BJ (cell line): Measurements from ENCODE around the gene ARID3A. TPM values are rescaled to one million over a fixed set of nuclear protein-coding genes. Genes with fewer than 3 reads are reported as not detected.

Experiments used
- CTCF ChIA-PET: fragments of 350-600 bp; formaldehyde crosslinking; extraction: SDS; loops from one replicate; lab custom pipeline; 2021; ENCODE audit warnings: antibody characterized with exemption, inconsistent platforms; lab: Yijun Ruan, JAX
- POLR2A ChIA-PET: fragments of 300-600 bp; sonication (Branson Sonifier 250); formaldehyde crosslinking; extraction: SDS; loops from one replicate; lab custom pipeline; 2021; ENCODE audit warnings: antibody characterized with exemption; lab: Charles Lee
- DNase-seq: peaks from one replicate; pipeline ENCODE4 v3.0.0-alpha.2; 2011; ENCODE audit warnings: low read depth
- H3K27me3 ChIP-seq: 2 replicates; pipeline ENCODE4 v1.6.0; 2011; ENCODE audit warnings: low read length; ENCODE audit not compliant: control insufficient read depth, insufficient read depth
- H3K36me3 ChIP-seq: 2 replicates; pipeline ENCODE4 v1.5.1; 2011; ENCODE audit warnings: low read length; ENCODE audit not compliant: control insufficient read depth, insufficient read depth
- H3K4me3 ChIP-seq: 2 replicates; pipeline ENCODE4 v1.5.1; 2011; ENCODE audit warnings: low read depth, mild to moderate bottlenecking, control low read depth, low read length
- polyA plus RNA-seq: library from polyadenylated mRNA; depleted of rRNA; stranded (reverse); fragments of >200 nt; gene quantifications from 2 replicates; pipeline ENCODE4 v1.2.3, GENCODE V29; 2011
- TF ChIP-seq, protein P1 (sequence below): IDR thresholded peaks from 2 replicates; pipeline ENCODE4 v1.5.1; 2011; ENCODE audit warnings: low read depth, mild to moderate bottlenecking, control low read depth, inconsistent platforms, low read length, moderate library complexity; ENCODE audit not compliant: insufficient read depth

Gene ARID3A
- polyA plus RNA-seq, 1 experiment = 17.4 TPM

DNA sequence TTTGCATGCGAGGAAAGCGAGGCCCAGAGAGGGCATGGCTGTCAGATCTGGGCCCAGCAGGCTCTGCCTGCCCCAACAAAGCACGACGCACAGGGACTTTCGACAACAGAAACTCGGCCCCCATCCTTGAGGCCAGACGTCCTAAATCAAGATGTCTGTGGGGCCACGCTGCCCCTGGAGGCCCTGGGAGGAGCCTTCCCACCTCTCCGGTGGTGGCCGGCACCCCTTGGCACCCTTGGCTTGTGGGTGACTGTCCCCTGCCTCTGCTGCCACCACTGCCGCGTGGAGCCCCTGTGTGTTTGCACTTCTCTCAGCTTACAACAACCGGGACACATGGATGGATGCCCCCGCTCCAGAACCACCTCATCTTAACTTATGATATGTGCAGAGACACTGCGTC is 62.7 kb downstream of the ARID3A start:
- ChIA-PET POLR2A (no interaction called here), CTCF (interaction anchor here (0.8 to 1.1 kb wide), 2 partner anchors 16 to 125 kb away, joined by 3 to 4 read pairs; no protein-coding TSS in a partner anchor)
- no peak for DNase-seq
- Histone ChIP-seq H3K36me3 (peaks cover 23% of the 10 kb centered on the region), H3K27me3 (no peaks in the 10 kb centered on the region), H3K4me3 (no peak overlapping the region)
- TF ChIP-seq, protein P1, sequence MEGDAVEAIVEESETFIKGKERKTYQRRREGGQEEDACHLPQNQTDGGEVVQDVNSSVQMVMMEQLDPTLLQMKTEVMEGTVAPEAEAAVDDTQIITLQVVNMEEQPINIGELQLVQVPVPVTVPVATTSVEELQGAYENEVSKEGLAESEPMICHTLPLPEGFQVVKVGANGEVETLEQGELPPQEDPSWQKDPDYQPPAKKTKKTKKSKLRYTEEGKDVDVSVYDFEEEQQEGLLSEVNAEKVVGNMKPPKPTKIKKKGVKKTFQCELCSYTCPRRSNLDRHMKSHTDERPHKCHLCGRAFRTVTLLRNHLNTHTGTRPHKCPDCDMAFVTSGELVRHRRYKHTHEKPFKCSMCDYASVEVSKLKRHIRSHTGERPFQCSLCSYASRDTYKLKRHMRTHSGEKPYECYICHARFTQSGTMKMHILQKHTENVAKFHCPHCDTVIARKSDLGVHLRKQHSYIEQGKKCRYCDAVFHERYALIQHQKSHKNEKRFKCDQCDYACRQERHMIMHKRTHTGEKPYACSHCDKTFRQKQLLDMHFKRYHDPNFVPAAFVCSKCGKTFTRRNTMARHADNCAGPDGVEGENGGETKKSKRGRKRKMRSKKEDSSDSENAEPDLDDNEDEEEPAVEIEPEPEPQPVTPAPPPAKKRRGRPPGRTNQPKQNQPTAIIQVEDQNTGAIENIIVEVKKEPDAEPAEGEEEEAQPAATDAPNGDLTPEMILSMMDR = no peak

DNA sequence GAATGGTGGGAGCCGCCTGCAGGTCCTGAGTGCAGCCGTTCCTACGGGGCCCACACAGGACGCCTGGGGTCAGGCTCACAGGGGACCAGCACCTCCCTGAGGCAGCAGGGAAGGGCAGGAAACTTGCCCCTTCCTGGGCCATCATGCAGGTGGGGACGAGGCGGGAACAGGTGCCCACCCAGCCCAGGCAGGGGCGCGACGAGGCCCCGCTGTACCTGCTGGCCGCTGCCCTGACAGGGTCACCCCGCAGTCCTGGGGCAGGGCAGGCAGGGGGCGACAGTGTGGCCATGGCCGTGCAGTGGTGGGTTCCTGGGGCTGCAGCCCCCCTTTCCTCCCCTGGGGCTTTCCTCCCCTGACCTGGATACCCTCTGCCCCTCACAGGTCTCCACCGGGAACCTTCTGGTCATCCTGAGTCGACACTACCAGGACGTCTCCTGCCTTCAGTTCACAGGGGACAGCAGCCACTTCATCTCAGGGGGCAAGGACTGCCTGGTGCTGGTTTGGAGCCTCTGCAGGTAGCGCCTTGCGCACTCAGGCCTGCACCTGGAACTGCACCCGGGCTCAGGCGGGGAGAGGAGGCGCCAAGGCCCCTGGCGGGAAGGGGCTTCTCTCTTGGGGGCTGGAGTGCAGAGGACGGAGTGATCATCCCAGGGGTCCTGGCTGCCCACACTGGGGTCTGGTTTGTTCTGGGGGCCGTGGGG is 63.7 kb downstream of the ARID3A start:
- POLR2A ChIA-PET = no interaction called here
- Histone ChIP-seq H3K36me3 (peaks cover 25% of the 10 kb centered on the region), H3K4me3 (no peak overlapping the region), H3K27me3 (no peaks in the 10 kb centered on the region)
- no peak for DNase-seq
- CTCF ChIA-PET = no interaction called here
- TF ChIP-seq, protein P1 = peak; percentile 46

DNA sequence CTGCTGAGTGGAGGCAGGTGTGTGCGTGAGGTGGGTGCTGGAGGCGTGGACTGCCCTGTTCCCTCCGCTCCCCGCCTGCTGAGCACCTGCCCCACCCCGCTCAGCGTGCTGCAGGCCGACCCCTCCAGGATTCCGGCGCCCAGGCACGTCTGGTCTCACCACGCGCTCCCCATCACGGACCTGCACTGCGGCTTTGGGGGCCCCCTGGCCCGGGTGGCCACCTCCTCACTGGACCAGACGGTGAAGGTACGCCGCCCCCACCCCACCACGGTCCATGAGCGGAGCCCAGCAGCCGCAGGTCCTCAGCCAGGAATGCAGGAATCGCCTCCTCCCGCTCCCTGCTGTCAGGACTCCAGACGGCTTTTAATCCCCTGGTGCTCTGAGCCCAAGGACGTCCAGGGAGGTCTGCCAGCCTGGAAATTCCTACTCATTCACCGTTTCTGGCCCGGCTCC is 64.3 kb downstream of the ARID3A start:
- TF ChIP-seq, protein P1 = no peak

GRCh38 chr19:990746-991145 is 64.9 kb downstream of the ARID3A start:
- ChIA-PET POLR2A (no interaction called here), CTCF (no interaction called here)
- Histone ChIP-seq H3K27me3 (no peaks in the 10 kb centered on the region), H3K4me3 (no peak overlapping the region), H3K36me3 (peaks cover 22% of the 10 kb centered on the region)
- no peak for DNase-seq
- TF ChIP-seq, protein P1 = no peak

More for the DNA sequence above, 64.3 kb downstream of the ARID3A start:
- no peak for DNase-seq
- H3K4me3 ChIP-seq = no peak overlapping the region
- POLR2A ChIA-PET = no interaction called here
- CTCF ChIA-PET = no interaction called here
- peaks cover 25% of the 10 kb centered on the region for H3K36me3 ChIP-seq
- no peaks in the 10 kb centered on the region for H3K27me3 ChIP-seq

DNA sequence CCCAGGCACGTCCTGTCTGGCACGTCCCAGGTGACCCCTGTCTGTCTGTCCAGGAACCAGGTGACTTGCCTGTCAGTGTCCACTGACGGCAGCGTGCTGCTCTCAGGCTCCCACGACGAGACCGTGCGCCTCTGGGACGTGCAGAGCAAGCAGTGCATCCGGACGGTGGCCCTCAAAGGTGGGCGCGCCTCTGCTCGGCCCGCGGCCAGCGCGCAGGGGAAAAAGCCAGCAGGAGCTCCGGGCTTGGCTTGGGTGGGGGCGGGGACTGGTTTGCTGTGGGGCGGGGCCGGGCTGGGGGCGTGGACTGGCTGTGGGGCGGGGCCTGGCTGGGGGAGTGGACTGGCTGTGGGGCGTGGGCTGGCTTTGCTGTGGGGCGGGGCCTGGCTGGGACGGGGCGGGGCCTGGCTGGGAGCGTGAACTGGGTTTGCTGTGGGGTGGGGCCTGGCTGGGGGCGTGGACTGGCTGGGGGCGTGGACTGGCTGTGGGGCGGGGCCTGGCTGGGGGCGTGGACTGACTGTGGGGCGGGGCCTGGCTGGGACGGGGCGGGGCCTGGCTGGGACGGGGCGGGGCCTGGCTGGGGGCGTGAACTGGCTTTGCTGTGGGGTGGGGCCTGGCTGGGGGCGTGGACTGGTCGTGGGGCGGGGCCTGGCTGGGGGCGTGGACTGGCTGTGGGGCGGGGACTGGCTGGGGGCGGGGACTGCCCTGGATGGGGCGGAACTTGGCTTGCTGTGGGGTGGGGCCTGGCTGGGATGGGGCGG is 65.5 kb downstream of the ARID3A start:
- Histone ChIP-seq H3K27me3 (no peaks in the 10 kb centered on the region), H3K4me3 (no peak overlapping the region), H3K36me3 (peaks cover 21% of the 10 kb centered on the region)
- TF ChIP-seq, protein P1 = no peak
- CTCF ChIA-PET = no interaction called here
- POLR2A ChIA-PET = no interaction called here
- DNase-seq = no peak
